ENCODE results near the gene SHCBP1L.

DNA sequence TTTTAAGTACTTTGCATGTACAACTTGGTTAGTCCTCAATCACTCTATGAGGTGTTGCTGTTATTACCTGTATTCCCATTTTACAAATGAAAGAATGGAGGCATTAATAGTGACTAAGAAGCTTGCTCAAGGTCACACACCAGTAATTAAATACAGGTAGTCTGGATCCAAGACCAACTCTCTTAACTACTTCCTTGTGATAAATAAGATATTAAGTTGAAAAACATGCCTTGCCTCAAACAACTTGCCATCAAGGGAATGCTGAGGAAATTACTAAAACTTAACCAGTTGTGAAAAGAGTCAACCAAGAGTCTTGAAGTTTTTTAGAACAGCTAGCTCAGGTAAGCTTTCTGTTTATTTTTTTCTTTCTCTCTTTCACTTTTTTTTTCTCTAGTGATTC is 49.3 kb upstream of the SHCBP1L start:
- TF ChIP-seq, protein P1, sequence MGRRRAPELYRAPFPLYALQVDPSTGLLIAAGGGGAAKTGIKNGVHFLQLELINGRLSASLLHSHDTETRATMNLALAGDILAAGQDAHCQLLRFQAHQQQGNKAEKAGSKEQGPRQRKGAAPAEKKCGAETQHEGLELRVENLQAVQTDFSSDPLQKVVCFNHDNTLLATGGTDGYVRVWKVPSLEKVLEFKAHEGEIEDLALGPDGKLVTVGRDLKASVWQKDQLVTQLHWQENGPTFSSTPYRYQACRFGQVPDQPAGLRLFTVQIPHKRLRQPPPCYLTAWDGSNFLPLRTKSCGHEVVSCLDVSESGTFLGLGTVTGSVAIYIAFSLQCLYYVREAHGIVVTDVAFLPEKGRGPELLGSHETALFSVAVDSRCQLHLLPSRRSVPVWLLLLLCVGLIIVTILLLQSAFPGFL (CRISPR knock-in tag; IDR thresholded peaks at IDR 0.05; ENCODE audit: borderline replicate concordance) = no peak
- TF ChIP-seq, protein P2, sequence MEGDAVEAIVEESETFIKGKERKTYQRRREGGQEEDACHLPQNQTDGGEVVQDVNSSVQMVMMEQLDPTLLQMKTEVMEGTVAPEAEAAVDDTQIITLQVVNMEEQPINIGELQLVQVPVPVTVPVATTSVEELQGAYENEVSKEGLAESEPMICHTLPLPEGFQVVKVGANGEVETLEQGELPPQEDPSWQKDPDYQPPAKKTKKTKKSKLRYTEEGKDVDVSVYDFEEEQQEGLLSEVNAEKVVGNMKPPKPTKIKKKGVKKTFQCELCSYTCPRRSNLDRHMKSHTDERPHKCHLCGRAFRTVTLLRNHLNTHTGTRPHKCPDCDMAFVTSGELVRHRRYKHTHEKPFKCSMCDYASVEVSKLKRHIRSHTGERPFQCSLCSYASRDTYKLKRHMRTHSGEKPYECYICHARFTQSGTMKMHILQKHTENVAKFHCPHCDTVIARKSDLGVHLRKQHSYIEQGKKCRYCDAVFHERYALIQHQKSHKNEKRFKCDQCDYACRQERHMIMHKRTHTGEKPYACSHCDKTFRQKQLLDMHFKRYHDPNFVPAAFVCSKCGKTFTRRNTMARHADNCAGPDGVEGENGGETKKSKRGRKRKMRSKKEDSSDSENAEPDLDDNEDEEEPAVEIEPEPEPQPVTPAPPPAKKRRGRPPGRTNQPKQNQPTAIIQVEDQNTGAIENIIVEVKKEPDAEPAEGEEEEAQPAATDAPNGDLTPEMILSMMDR (IDR thresholded peaks at IDR 0.05) = no peak
